ENCODE data around the gene SMIM44.

Gene SMIM44

GRCh38 chr19:3443840-3444694, 39.2 kb downstream of the SMIM44 start:
- TF ChIP-seq CTCF (IDR thresholded peaks at IDR 0.05; ENCODE audit: insufficient read depth, low read length, poor library complexity, severe bottlenecking) (no peak), EZH2phosphoT487 (conservative IDR thresholded peaks at IDR 0.05; ENCODE audit: low read length) (no peak)
- no peak overlapping the region for H3K4me2 ChIP-seq (ENCODE audit: low read depth, low read length, poor library complexity, severe bottlenecking)
- no peaks in the 10 kb centered on the region for H3K36me3 ChIP-seq (ENCODE audit: low read length)
- H3K27me3 ChIP-seq (ENCODE audit: low read length) = no peaks in the 10 kb centered on the region
- no peaks in the 10 kb centered on the region for H3F3A ChIP-seq (ENCODE audit: insufficient read depth)
- no peak overlapping the region for H3K4me3 ChIP-seq (ENCODE audit: insufficient read depth, low read length, poor library complexity, severe bottlenecking)
- no peak overlapping the region for H3K9ac ChIP-seq (ENCODE audit: low read length)
- H3K9me3 ChIP-seq (ENCODE audit: insufficient read depth, low read length) = no peaks in the 10 kb centered on the region
- H3K79me2 ChIP-seq (ENCODE audit: insufficient read depth, low read length) = no peaks in the 10 kb centered on the region
- no peaks in the 10 kb centered on the region for H3K9me2 ChIP-seq (replicated peaks; ENCODE audit: insufficient read depth, low read length)
- H3K27ac ChIP-seq (ENCODE audit: low read depth, low read length) = no peak overlapping the region
- no peak overlapping the region for H2AFZ ChIP-seq (ENCODE audit: low read depth, low read length, severe bottlenecking)
- no peaks in the 10 kb centered on the region; the same call in 1 of the 2 replicates for H4K20me1 ChIP-seq (ENCODE audit: low read depth, low read length)

GRCh38 chr19:3442487-3443071, 40.7 kb downstream of the SMIM44 start:
- H3K4me2 ChIP-seq (ENCODE audit: low read depth, low read length, poor library complexity, severe bottlenecking) = no peak overlapping the region
- no peak for TF ChIP-seq CTCF (IDR thresholded peaks at IDR 0.05; ENCODE audit: insufficient read depth, low read length, poor library complexity, severe bottlenecking)
- no peak for TF ChIP-seq EZH2phosphoT487 (conservative IDR thresholded peaks at IDR 0.05; ENCODE audit: low read length)
- H3K9ac ChIP-seq (ENCODE audit: low read length) = no peak overlapping the region
- H3F3A ChIP-seq (ENCODE audit: insufficient read depth) = no peaks in the 10 kb centered on the region
- no peaks in the 10 kb centered on the region for H3K36me3 ChIP-seq (ENCODE audit: low read length)
- no peaks in the 10 kb centered on the region for H3K79me2 ChIP-seq (ENCODE audit: insufficient read depth, low read length)
- H3K27me3 ChIP-seq (ENCODE audit: low read length) = no peaks in the 10 kb centered on the region
- no peaks in the 10 kb centered on the region for H3K9me2 ChIP-seq (replicated peaks; ENCODE audit: insufficient read depth, low read length)
- H4K20me1 ChIP-seq (ENCODE audit: low read depth, low read length) = no peaks in the 10 kb centered on the region; the same call in 1 of the 2 replicates
- no peak overlapping the region for H3K4me3 ChIP-seq (ENCODE audit: insufficient read depth, low read length, poor library complexity, severe bottlenecking)
- no peak overlapping the region for H2AFZ ChIP-seq (ENCODE audit: low read depth, low read length, severe bottlenecking)
- no peak overlapping the region for H3K27ac ChIP-seq (ENCODE audit: low read depth, low read length)
- no peaks in the 10 kb centered on the region for H3K9me3 ChIP-seq (ENCODE audit: insufficient read depth, low read length)

GRCh38 chr19:3441986-3442329, 41.3 kb downstream of the SMIM44 start:
- Histone ChIP-seq H3F3A (ENCODE audit: insufficient read depth) (no peaks in the 10 kb centered on the region), H3K27ac (ENCODE audit: low read depth, low read length) (no peak overlapping the region), H3K9me2 (replicated peaks; ENCODE audit: insufficient read depth, low read length) (no peaks in the 10 kb centered on the region), H2AFZ (ENCODE audit: low read depth, low read length, severe bottlenecking) (no peak overlapping the region), H3K27me3 (ENCODE audit: low read length) (no peaks in the 10 kb centered on the region), H3K79me2 (ENCODE audit: insufficient read depth, low read length) (no peaks in the 10 kb centered on the region), H4K20me1 (ENCODE audit: low read depth, low read length) (no peaks in the 10 kb centered on the region; the same call in 1 of the 2 replicates), H3K4me3 (ENCODE audit: insufficient read depth, low read length, poor library complexity, severe bottlenecking) (no peak overlapping the region), H3K36me3 (ENCODE audit: low read length) (no peaks in the 10 kb centered on the region), H3K9ac (ENCODE audit: low read length) (no peak overlapping the region), H3K9me3 (ENCODE audit: insufficient read depth, low read length) (no peaks in the 10 kb centered on the region), H3K4me2 (ENCODE audit: low read depth, low read length, poor library complexity, severe bottlenecking) (no peak overlapping the region)
- TF ChIP-seq CTCF (IDR thresholded peaks at IDR 0.05; ENCODE audit: insufficient read depth, low read length, poor library complexity, severe bottlenecking) (no peak), EZH2phosphoT487 (conservative IDR thresholded peaks at IDR 0.05; ENCODE audit: low read length) (no peak)
